Heart left ventricle (tissue), 13 donors: ENCODE measurements around the gene WDFY3.

Source experiments
- CTCF ChIP-seq, 12 donors: fragments of 200-600 bp; sonication (generic) in 4 of 12; IDR thresholded peaks; one replicate each; pipeline versions ENCODE4 v1.5.0 to v1.8.0; 2018 to 2022; ENCODE audit warnings: antibody characterized with exemption in 12 of 12, mild to moderate bottlenecking in 5 of 12
- POLR2A ChIP-seq, 2 donors: fragments of 450-650 bp; IDR thresholded peaks; one replicate each; pipeline ENCODE4 v1.6.1; 2017; ENCODE audit warnings: antibody characterized with exemption in 2 of 2, mild to moderate bottlenecking in 2 of 2, moderate library complexity in 2 of 2
- donor health status: ischemic (EF 13 %, LVEDD 7.1; RV severe dilation, severe dysfunction).
- donor health status: DM: no; HTN: yes; CAD: no.
- donor health status: DM: no; HTN: no; CAD: no.
- donor health status: ischemic (EF 25% LVEDD 6.9; RV normal size, moderate dysfunction).
- donor health status: ischemic (EF 25% LVEDD 5.7; RV mildly dilated, moderate dysfunction).
- donor health status: ischemic (EF 35%, LVEDD 5.7; RV mildly dilated, moderate dysfunction).
- donor health status: nonischemic (EF 11% LVEDD 7.7; RV severe dilation, severe dysfunction).
- donor health status: DM: yes; HTN: yes; CAD: no.
- donor health status: PGD.
- donor health status: ischemic (EF 29% LVEDD 5.4; RV normal size, mild dysfunction).
- donor health status: nonischemic (EF 23%, LVEDD 6.1; RV moderate dilation, normal function).

GRCh38 chr4:84977396-84977795 is 10.9 kb upstream of the WDFY3 start:
- TF ChIP-seq CTCF (IDR thresholded peaks at IDR 0.05), result no peak
- no peak for TF ChIP-seq POLR2A (IDR thresholded peaks at IDR 0.05)
